Esophagus muscularis mucosa (tissue), 3 donors: ENCODE results near the gene OR5H15.
"Not testable (repeated sequence)": the region's sequence is repeated elsewhere in the genome, so short reads cannot be mapped to it uniquely, and the experiment has no call there.

Experiments used
- POLR2A ChIP-seq: fragments of 450-650 bp; IDR thresholded peaks from one replicate; pipeline ENCODE4 v1.6.1; 2017; ENCODE audit warnings: antibody characterized with exemption, moderate library complexity, mild to moderate bottlenecking, low read depth
- POLR2AphosphoS5 ChIP-seq, 2 donors: sonication (generic); formaldehyde crosslinking; IDR thresholded peaks; one replicate each; pipeline ENCODE4 v1.6.1; 2017; ENCODE audit warnings: antibody characterized with exemption in 2 of 2
- TF ChIP-seq, protein P1 (sequence below), 3 experiments: fragments of 200-600 bp in 2 of 3; fragments of 450-650 bp in 1 of 3; sonication (generic) in 2 of 3; IDR thresholded peaks; one replicate each; pipeline ENCODE4 v1.5.1; 2017 to 2019; ENCODE audit warnings: antibody characterized with exemption in 3 of 3, mild to moderate bottlenecking in 2 of 3, moderate library complexity in 1 of 3

- TF ChIP-seq POLR2A; POLR2AphosphoS5 (IDR thresholded peaks at IDR 0.05): not testable (repeated sequence)
- TF ChIP-seq, protein P1, sequence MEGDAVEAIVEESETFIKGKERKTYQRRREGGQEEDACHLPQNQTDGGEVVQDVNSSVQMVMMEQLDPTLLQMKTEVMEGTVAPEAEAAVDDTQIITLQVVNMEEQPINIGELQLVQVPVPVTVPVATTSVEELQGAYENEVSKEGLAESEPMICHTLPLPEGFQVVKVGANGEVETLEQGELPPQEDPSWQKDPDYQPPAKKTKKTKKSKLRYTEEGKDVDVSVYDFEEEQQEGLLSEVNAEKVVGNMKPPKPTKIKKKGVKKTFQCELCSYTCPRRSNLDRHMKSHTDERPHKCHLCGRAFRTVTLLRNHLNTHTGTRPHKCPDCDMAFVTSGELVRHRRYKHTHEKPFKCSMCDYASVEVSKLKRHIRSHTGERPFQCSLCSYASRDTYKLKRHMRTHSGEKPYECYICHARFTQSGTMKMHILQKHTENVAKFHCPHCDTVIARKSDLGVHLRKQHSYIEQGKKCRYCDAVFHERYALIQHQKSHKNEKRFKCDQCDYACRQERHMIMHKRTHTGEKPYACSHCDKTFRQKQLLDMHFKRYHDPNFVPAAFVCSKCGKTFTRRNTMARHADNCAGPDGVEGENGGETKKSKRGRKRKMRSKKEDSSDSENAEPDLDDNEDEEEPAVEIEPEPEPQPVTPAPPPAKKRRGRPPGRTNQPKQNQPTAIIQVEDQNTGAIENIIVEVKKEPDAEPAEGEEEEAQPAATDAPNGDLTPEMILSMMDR (IDR thresholded peaks at IDR 0.05): not testable (repeated sequence)
Measured at GRCh38 chr3:98190911-98191310, 24.4 kb downstream of the OR5H15 start.
